EH (cell line): Measurements from ENCODE around the gene ZNF488.

ENCODE experiments used
- DNase-seq: peaks from one replicate; pipeline ENCODE4 v3.0.0-alpha.2; 2015; ENCODE audit warnings: low read depth

The ZNF488 gene

GRCh38 chr10:47330366-47330765 is 53.7 kb downstream of the ZNF488 start:
- no peak for DNase-seq

- DNase-seq, result no peak
These were observed 54.2 kb downstream of the ZNF488 start for GRCh38 chr10:47329855-47330254.

- no peak for DNase-seq
These were observed 57.2 kb downstream of the ZNF488 start for GRCh38 chr10:47326927-47327330.

GRCh38 chr10:47326306-47326926 is 57.7 kb downstream of the ZNF488 start:
- DNase-seq, result no peak

- DNase-seq, result no peak
These were observed 58.5 kb downstream of the ZNF488 start for GRCh38 chr10:47325303-47326291.

- no peak for DNase-seq
These were observed 60.3 kb downstream of the ZNF488 start for GRCh38 chr10:47323636-47324296.

GRCh38 chr10:47323087-47323486 is 61.0 kb downstream of the ZNF488 start:
- no peak for DNase-seq

GRCh38 chr10:47322300-47323061 is 61.6 kb downstream of the ZNF488 start, which contains the start of gene GDF2:
GDF2 (plus strand) TSS chr10:47322454; CDS start chr10:47322669, 215 bp downstream.
- no peak for DNase-seq

GRCh38 chr10:47321521-47322195 is 62.4 kb downstream of the ZNF488 start:
- no peak for DNase-seq

GRCh38 chr10:47320812-47321211 is 63.3 kb downstream of the ZNF488 start:
- DNase-seq, result no peak

GRCh38 chr10:47319784-47320183 is 64.3 kb downstream of the ZNF488 start:
- DNase-seq, result no peak

GRCh38 chr10:47318706-47319105 is 65.4 kb downstream of the ZNF488 start:
- peak; percentile 5 for DNase-seq

- no peak for DNase-seq
These were observed 66.8 kb downstream of the ZNF488 start for GRCh38 chr10:47317251-47317650.

GRCh38 chr10:47316131-47316530 is 68.0 kb downstream of the ZNF488 start:
- DNase-seq, result no peak
